NK-92 (cell line): Measurements from ENCODE around the gene IL27RA.
A peak's percentile ranks its signal among the peaks of the same experiment; 100 is the strongest.

Experiments
- DNase-seq: peaks from one replicate; lab custom pipeline; 2025; ENCODE audit not compliant: unreplicated experiment; lab: John Stamatoyannopoulos, UW

The IL27RA gene

DNA sequence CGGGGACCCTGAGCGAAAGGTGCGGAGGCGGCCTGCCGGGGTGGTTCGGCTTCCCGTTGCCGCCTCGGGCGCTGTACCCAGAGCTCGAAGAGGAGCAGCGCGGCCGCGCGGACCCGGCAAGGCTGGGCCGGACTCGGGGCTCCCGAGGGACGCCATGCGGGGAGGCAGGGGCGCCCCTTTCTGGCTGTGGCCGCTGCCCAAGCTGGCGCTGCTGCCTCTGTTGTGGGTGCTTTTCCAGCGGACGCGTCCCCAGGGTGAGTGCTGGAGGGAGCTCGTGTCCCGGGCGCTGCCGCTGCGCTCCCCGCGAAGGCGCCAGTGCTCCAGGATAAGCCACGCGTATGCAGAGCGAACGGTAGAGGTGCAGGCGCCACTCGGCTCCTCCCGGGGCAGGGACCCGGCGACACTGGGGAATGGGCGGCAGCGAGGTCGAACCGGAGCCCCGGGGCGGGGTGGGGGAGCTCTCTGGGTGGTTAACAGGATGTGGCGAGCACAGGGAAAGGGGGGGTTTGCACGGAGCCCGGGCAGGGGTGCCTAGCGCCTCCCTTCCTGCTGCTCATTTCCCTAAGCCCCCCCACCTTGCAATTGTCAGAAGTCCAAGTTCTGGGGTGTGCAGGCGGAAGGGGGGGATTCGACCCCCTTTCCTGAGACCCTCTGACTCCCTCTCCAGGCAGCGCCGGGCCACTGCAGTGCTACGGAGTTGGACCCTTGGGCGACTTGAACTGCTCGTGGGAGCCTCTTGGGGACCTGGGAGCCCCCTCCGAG lies at the start of gene IL27RA:
Gene IL27RA (plus strand): TSS at position 44 of the 762 bp plus-strand sequence. CDS start 111 bp downstream, at position 155.
- no peak for DNase-seq

- no peak for DNase-seq
These were observed 49.5 kb upstream of the IL27RA start for GRCh38 chr19:13981988-13982501.

- no peak for DNase-seq
These were observed 48.8 kb upstream of the IL27RA start for GRCh38 chr19:13982773-13983172.

DNA sequence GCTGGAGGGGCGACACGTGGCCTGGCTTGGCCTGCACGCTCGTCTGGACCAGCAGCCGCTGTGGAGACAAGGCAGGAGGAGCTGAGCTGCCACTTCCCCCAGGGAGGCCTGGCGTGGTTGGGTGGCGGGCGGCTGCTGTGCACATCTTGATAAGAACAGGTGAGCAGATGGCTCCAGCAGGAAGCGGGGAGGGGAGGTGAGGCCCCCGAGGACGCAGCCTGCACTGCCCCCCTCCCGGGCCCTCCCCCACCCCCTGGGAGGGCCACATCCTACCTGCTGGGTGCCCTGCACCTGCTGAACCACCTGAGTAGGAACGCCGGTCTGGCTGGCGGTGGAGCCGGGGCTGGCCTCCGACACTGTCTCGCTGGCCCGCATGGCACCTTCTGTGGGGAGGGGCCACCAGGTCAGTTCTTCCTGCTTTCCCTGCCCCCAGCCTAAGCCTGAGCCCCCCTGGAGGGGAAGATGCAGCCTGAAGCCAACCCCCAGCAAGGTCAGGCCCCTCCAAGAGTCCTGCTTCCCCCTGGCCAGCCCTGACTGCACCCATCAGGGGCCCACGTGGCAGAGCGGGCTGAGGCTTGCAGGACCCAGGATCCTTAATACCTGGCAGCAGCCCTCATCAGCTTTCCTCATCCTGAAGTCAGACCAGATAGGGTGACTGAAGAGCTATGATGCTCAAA lies 48.2 kb upstream of the IL27RA start:
- DNase-seq, result no peak

DNA sequence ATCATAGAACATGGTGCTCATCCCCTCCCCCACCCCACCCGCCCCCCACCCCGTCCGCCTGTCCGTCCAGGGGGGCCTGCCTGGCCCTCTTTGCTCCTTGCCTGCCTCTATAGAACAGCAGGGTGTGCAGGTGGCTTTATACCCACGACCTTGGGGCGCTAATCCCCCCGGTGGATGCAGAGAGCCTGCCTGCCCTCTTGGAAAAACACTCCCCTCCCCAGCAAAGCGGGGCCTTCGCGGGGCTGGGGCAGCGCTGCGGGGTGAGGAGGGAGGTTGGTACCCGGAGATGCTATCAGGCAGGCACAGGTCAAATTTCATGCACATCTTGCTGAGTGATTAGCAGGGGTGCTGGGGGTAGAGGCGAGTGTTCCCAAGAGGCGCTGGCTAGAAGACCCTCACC lies 47.4 kb upstream of the IL27RA start:
- DNase-seq, result no peak

DNA sequence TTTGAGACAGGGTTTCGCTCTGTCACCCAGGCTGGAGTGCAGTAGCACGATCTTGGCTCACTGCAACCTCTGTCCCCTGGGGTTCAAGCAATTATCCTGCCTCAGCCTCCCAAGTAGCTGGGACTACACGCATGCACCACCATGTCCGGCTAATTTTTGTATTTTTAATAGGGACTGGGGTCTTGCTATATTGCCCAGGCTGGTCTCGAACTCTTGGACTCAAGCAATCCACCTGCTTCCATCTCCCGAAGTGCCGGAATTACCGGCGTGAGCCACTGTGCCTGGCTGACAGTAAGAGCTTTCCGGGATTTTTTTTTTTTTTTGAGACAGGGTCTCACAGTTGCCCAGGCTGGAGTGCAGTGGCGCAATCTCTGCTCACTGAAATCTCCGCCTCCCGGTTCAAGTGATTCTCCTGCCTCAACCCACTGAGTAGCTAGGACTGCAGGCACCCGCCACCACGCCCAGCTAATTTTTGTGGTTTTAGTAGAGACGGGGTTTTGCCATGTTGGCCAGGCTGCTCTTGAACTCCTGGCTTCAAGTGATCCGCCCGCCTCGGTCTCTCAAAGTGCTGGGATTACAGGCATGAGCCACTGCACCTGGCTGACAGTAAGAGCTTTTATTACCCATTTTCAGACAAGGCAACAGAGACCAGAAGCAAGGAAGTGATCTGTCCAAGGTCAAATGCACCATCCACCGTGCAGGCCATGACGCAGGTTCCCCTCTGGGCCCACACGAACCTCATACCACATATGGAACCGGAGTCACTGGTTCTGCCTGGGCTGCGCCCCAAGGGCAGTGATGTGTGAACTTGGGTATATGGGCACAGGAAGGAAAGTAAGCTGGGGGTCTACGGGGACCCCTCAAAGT lies 46.5 kb upstream of the IL27RA start:
- DNase-seq, result no peak

DNA sequence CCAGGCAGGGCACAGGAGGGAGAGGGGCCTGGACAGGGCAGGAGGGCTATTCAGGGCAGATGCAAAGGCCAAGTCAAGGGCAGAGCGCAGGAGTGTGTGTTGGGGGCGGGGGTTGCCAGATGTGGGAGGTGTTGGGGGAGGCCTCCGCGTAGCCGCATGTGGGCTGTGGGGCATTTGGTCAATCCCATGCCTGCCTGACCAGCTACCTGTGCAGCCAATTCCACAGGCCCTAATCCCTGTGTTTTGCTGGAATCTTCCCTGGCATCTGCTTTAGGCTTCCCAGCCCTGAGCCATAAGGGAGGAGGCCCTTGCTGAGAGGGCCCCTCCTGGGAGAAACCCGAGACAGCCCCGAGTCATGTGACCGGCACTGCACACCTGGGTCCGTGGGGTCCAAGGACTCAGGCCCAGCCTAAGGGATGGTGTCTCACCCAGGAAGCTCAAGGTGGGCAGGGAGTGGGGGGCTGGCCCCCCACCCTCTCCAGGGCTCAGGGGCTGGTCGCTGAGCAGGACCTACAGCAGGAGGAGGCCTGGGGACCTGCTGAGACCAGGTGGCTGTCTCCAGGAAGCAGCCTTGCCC lies 45.7 kb upstream of the IL27RA start:
- DNase-seq, result no peak

GRCh38 chr19:13986348-13986904 lies 45.1 kb upstream of the IL27RA start:
- DNase-seq, result peak; percentile 89

DNA sequence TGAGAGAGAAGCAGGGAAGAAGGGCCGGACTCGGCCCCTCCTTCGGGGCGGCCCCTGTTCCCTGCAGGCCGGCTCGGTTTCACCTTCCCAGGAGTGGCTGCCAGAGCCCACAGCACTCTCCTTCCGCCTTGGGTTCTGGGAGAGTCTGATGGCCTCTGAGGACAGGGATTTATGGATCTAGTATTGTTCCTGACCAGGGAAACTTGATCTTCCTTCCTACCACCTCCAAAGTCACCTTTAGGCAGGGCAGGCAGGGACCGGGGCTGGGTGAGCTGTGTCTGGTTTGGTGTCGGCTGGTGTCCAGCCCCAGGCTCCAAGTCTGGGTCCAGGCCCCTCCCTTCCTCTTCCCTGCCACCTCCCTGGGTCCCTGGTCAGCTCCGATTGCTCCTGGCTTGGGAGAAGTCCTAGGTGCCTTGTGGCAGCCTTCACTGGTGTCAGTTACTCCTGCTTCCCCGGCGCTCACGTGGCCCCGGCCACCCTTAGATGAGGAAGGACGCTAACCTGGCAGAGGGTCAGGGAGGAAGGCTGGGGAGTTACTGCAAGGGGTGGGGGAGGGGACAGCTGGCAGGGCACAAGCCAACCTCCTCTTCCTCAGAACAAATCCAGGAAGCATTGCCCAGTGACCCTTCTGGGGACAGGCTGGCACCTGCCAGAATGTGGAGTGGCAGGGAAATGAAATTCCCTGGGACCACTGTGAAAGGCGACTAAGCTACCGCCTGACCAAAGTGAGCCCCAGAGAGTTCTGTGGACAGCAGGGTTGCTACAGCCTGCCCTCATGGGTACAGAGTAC lies 44.3 kb upstream of the IL27RA start:
- no peak for DNase-seq

- DNase-seq, result no peak
These were observed 42.1 kb upstream of the IL27RA start for GRCh38 chr19:13989487-13989886.

GRCh38 chr19:13990085-13990484 lies 41.5 kb upstream of the IL27RA start:
- DNase-seq, result no peak

- no peak for DNase-seq
These were observed 39.5 kb upstream of the IL27RA start for GRCh38 chr19:13992025-13992424.

GRCh38 chr19:13993590-13994300 lies 37.8 kb upstream of the IL27RA start:
- no peak for DNase-seq

GRCh38 chr19:13995017-13995728 lies 36.4 kb upstream of the IL27RA start:
- no peak for DNase-seq

- DNase-seq, result no peak
These were observed 35.4 kb upstream of the IL27RA start for GRCh38 chr19:13995878-13996765.

DNA sequence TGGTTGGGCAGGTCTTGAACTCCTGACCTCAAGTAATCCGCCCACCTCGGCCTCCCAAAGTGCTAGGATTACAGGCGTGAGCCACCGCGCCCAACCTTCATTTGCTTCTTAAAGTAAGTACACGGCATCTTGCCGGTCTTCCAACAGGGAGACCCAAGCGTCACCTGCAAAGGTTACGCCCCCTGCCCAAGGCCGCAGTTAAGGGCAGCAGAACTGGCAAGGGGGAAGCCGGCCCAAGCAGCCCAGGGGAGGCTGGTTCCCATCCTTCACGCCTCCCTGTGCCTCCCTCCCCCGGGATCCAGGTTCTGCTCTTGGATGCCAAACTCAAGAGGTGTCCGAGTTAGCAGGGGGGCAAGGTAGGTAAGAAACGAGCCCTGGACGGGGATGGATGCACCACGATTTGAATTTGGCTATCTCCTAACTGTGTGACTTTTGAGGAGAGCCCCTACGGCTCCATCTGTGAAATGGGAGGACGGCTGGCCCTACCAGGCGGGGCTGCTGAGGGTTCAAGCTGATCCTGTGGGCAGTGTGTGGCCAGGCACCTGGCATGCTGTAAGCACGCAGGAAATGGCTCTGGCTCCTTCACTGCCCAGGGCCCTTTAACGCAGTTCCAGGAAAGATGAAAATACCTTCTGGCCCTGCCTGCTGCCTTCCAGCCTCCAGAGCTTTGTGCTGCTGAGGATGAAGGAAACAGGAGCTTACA lies 34.5 kb upstream of the IL27RA start:
- no peak for DNase-seq

GRCh38 chr19:13997631-13997962 lies 34.0 kb upstream of the IL27RA start:
- DNase-seq, result no peak
